ENCODE results near the gene KRTAP22-2. TPM values are rescaled to one million over a fixed set of nuclear protein-coding genes. Genes with fewer than 3 reads are reported as not detected.

The KRTAP22-2 gene
- total and polyA plus RNA-seq, 2 of the 8 experiments (the other 6 are each of a cell fraction or from before 2014, with no cell fraction given), result not detected

- no peak overlapping the region for H3K23ac ChIP-seq (ENCODE audit: insufficient read length)
- ChIA-PET CTCF (ENCODE audit: partially characterized antibody) (no interaction called here), POLR2A (ENCODE audit: partially characterized antibody) (no interaction called here)
- FAIRE-seq (no peak), DNase-seq (ENCODE audit: low read depth in 1 of 2, low spot score in 2 of 2) (no peak)
- no peak overlapping the region for H4K8ac ChIP-seq (ENCODE audit: extremely low read depth, insufficient read depth, low read length)
- H2BK5ac ChIP-seq (ENCODE audit: low read depth, low read length), result no peak overlapping the region
- 96% methylated on average over 2 of the region's 2 CpGs; no CpG with 5 or more reads in 1 of the 2 experiments for WGBS, 2 experiments (ENCODE audit: extremely low coverage in 1 of 2, insufficient coverage in 1 of 2, insufficient read length in 1 of 2, insufficient replicate concordance in 2 of 2, low coverage in 1 of 2, low lambda C conversion rate in 2 of 2, missing lambda C conversion rate in 1 of 2)
- no peaks in the 10 kb centered on the region for H3K4me1 ChIP-seq (replicated peaks in 1 of 4; ENCODE audit: control insufficient read depth in 3 of 4, insufficient read depth in 4 of 4, low read length in 3 of 4)
- no peaks in the 10 kb centered on the region for H4K20me1 ChIP-seq (replicated peaks in 1 of 2; ENCODE audit: control insufficient read depth in 1 of 2, insufficient read depth in 2 of 2, low read length in 2 of 2)
- no peak overlapping the region for H3K4me3 ChIP-seq (ENCODE audit: extremely low read depth in 1 of 4, insufficient read depth in 2 of 4, low read depth in 3 of 4, low read length in 4 of 4)
- H3K79me1 ChIP-seq (ENCODE audit: low read depth, low read length), result no peaks in the 10 kb centered on the region
- no peaks in the 10 kb centered on the region for H3K79me2 ChIP-seq (ENCODE audit: control insufficient read depth in 1 of 2, insufficient read depth in 2 of 2, low read length in 2 of 2)
- H3K27ac ChIP-seq (ENCODE audit: low read depth, low read length), result no peak overlapping the region
- H2BK20ac ChIP-seq (ENCODE audit: low read length), result no peak overlapping the region
- H3K23me2 ChIP-seq (ENCODE audit: low read depth, low read length), result no peaks in the 10 kb centered on the region
- no peak overlapping the region for H2BK12ac ChIP-seq (ENCODE audit: low read depth, low read length)
- no peak overlapping the region for H3K4me2 ChIP-seq (ENCODE audit: insufficient read depth in 1 of 2, low read depth in 2 of 2, low read length in 2 of 2)
- H4K5ac ChIP-seq (ENCODE audit: insufficient read length, low read depth, low read length), result no peak overlapping the region
- no peak overlapping the region for H4K91ac ChIP-seq (replicated peaks; ENCODE audit: insufficient read length, low read length)
- H3K9me3 ChIP-seq (ENCODE audit: insufficient read depth in 2 of 2, low read depth in 1 of 2, low read length in 1 of 2), result 0 out of 4 replicates have a peak, but pooled peaks cover 0 to 2% of the 10 kb centered on the region in 2 experiments
- H2BK15ac ChIP-seq (ENCODE audit: low read length), result no peak overlapping the region
- H3K4ac ChIP-seq (replicated peaks; ENCODE audit: insufficient read length, low read depth, low read length), result no peak overlapping the region
- no peaks in the 10 kb centered on the region for H3K36me3 ChIP-seq (ENCODE audit: control insufficient read depth in 2 of 4, insufficient read depth in 4 of 4, low read length in 3 of 4)
- H3K18ac ChIP-seq (ENCODE audit: extremely low read depth, low read length), result no peak overlapping the region
- no peak overlapping the region for H2BK120ac ChIP-seq (replicated peaks; ENCODE audit: low read depth, low read length)
- no peak overlapping the region for H3K14ac ChIP-seq (ENCODE audit: insufficient read length)
- H2AFZ ChIP-seq (ENCODE audit: low read length), result no peak overlapping the region
- no peak overlapping the region for H3K56ac ChIP-seq (replicated peaks; ENCODE audit: insufficient read length, low read depth, low read length)
- no peak overlapping the region for H3K9ac ChIP-seq (replicated peaks in 1 of 4; ENCODE audit: extremely low read depth in 1 of 4, low read depth in 3 of 4, low read length in 3 of 4)
- no peaks in the 10 kb centered on the region for H3K27me3 ChIP-seq (replicated peaks in 1 of 4; ENCODE audit: control insufficient read depth in 3 of 4, extremely low read depth in 1 of 4, insufficient read depth in 3 of 4, low read length in 3 of 4)
- no peak overlapping the region for H2AK5ac ChIP-seq (ENCODE audit: low read depth, low read length)
- TF ChIP-seq POU5F1 (IDR thresholded peaks at IDR 0.05; ENCODE audit: low read depth, low read length) (no peak), EGR1 (IDR thresholded peaks at IDR 0.05; ENCODE audit: borderline replicate concordance, low read depth, low read length) (no peak), CEBPB (IDR thresholded peaks at IDR 0.05; ENCODE audit: low read depth, low read length) (peak; percentile 8; the same call in 1 of the 2 replicates), CTBP2 (IDR thresholded peaks at IDR 0.05; ENCODE audit: borderline replicate concordance, insufficient read depth, insufficient read length, low read length) (no peak)
These were observed 35.1 kb downstream of the KRTAP22-2 start for GRCh38 chr21:30555095-30555494.
